Activated T-cell treated with anti-CD3 and anti-CD28 coated beads, Interleukin-2, amount 50 U/mL, for 4 hours (primary cell): ENCODE results near the gene DBH. TPM values are rescaled to one million over a fixed set of nuclear protein-coding genes. Genes with fewer than 3 reads are reported as not detected.

Experiments used
- ATAC-seq, 2 donors: fragments of 200-7000 bp; cut with Tn5 transposase; one replicate each; pipeline ENCODE4 v1.10.0; 2021
- DNase-seq: peaks from one replicate; pipeline ENCODE4 v3.0.0-alpha.2; 2020
- H3K27me3 Mint-ChIP-seq: one replicate; pipeline ENCODE4 v1.8.0; 2021; ENCODE audit warnings: low read depth, mixed read lengths
- H3K36me3 Mint-ChIP-seq: one replicate; pipeline ENCODE4 v1.8.0; 2022; ENCODE audit warnings: mixed read lengths; ENCODE audit not compliant: insufficient read depth
- H3K4me1 Mint-ChIP-seq: one replicate; pipeline ENCODE4 v1.8.0; 2021; ENCODE audit warnings: low read depth, mixed read lengths
- H3K4me3 Mint-ChIP-seq: one replicate; pipeline ENCODE4 v1.8.0; 2021; ENCODE audit warnings: mild to moderate bottlenecking, moderate library complexity, mixed read lengths
- H3K9me3 Mint-ChIP-seq: one replicate; pipeline ENCODE4 v1.8.0; 2021; ENCODE audit warnings: mixed read lengths
- total RNA-seq, 3 donors: library from RNA; stranded (reverse); gene quantifications; one replicate each; pipeline ENCODE4 v1.2.1, GENCODE V29; 2021

Gene DBH
- total RNA-seq, 3 donors from 2014 or later: not detected

DNA sequence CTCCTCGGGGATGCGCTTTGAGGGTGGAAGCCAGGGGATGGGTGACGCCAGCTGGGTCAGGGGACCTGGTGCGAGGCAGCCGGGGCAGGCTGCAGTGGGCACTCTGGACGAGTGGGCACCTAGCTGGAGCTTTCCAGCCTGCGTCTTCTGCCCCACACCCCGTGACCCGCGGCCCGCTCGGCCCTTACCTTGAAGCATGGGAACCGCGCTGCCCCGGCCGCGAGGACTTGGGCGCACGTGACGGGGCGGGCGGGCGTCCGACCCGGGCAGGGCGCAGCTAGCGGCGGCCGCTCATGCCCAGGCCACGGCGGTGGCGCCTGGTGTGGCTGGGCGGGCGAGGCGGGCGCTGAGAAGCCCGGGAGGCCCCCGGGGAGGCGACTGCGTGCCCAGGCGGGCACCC lies 27.3 kb upstream of the DBH start:
- peaks cover 54% of the 10 kb centered on the region for H3K27me3 Mint-ChIP-seq
- DNase-seq: no peak
- H3K9me3 Mint-ChIP-seq: no peaks in the 10 kb centered on the region
- no peaks in the 10 kb centered on the region for H3K36me3 Mint-ChIP-seq
- peaks cover 12% of the 10 kb centered on the region for H3K4me1 Mint-ChIP-seq
- H3K4me3 Mint-ChIP-seq: no peak overlapping the region
- ATAC-seq: peak in 1 of 2 donors; percentile 15

DNA sequence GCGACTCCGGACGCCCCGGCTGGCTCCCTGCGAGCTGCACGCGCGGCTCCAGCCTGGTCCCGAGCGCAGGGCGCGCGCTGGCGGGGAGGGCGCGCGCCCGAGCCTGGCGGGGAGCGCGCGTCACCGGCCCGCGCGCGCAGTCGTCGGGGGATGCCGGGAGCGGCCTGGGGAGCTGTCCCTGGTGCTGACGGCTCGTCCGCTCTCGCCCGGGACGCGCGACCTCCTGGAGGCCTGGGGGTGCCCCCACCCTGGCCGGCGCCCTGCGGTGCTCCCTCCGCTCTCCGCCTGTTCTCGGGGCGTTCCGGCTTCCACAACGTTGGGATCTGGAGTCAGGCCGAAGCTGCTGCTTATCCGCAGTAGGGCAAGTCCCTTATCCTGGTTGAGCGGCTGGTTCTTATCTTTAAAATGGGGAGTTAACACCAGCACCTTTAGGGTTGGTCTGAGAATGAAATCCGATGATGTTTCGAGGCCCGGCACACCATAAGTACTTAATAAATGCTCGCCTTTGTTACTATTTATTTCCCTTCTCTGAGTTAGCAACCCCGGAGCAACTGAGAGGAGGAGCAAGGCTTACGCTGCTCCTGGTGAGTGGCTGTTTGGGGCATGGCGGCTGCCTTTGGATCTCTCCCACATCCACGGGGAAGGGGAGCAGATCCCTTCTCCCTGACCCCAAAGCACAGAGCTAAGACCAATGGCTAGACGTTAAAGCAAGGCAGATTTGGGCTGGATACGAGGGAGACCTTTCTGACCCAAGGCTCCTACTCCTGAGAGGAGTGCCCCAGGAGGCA lies 26.7 kb upstream of the DBH start, which contains the start of gene FAM163B:
FAM163B (minus strand) TSS at position 79 of the 788 bp plus-strand sequence. CDS start 29,166 bp downstream, outside the sequence.
- H3K27me3 Mint-ChIP-seq: peaks cover 51% of the 10 kb centered on the region
- peak; percentile 73 to 77 for ATAC-seq
- DNase-seq: no peak
- H3K4me3 Mint-ChIP-seq: no peak within 1 kb of the TSS
- H3K36me3 Mint-ChIP-seq: no peaks in the 10 kb centered on the region
- peaks cover 9% of the 10 kb centered on the region for H3K4me1 Mint-ChIP-seq
- no peaks in the 10 kb centered on the region for H3K9me3 Mint-ChIP-seq

DNA sequence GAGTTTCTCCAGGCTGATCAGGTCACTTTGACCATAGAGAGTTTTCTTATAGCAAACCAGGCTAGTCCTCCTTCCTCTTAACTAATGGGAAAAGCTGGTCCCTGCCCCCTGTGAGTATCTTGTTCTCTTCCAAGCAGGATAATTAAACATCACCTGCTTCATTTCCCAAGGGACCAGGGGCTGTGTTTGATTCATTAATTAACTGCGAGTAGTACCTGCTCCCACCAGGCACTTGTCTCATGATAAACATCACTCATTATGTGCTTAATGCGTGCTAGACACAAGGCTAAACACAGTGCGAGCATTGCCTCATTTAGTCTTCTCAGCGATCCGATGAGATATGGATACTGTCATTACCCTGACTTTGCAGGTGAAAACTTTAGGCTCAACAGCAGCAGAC lies 25.3 kb upstream of the DBH start:
- Mint-ChIP-seq H3K27me3 (peaks cover 51% of the 10 kb centered on the region), H3K36me3 (no peaks in the 10 kb centered on the region)

DNA sequence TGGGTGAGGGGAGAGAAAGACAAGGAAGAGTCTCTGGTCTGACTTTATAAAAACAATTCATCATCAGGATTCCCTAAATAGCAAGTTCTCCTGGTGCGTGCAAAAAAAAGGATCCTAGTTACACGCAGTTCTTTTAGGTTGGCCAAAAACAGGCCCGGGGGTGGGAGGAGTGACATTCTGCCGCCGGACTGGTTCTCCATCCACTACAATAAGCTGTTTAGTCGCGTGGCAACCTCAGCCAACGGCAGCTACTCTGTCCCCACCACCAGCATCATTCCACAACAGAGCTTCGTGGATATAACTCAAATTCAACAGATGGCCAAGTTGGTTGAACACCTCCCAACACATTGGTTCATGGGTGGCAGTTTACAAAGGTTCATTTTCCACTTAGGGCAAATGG lies 24.1 kb upstream of the DBH start:
- no peak overlapping the region for H3K4me3 Mint-ChIP-seq
- H3K9me3 Mint-ChIP-seq: no peaks in the 10 kb centered on the region
- ATAC-seq: no peak
- H3K27me3 Mint-ChIP-seq: peaks cover 44% of the 10 kb centered on the region
- no peak for DNase-seq
- H3K4me1 Mint-ChIP-seq: peaks cover 4% of the 10 kb centered on the region
- no peaks in the 10 kb centered on the region for H3K36me3 Mint-ChIP-seq

More for the DNA sequence above, 25.3 kb upstream of the DBH start:
- DNase-seq (no peak), ATAC-seq (no peak)
- no peaks in the 10 kb centered on the region for H3K9me3 Mint-ChIP-seq
- no peak overlapping the region for H3K4me3 Mint-ChIP-seq
- peaks cover 4% of the 10 kb centered on the region for H3K4me1 Mint-ChIP-seq

DNA sequence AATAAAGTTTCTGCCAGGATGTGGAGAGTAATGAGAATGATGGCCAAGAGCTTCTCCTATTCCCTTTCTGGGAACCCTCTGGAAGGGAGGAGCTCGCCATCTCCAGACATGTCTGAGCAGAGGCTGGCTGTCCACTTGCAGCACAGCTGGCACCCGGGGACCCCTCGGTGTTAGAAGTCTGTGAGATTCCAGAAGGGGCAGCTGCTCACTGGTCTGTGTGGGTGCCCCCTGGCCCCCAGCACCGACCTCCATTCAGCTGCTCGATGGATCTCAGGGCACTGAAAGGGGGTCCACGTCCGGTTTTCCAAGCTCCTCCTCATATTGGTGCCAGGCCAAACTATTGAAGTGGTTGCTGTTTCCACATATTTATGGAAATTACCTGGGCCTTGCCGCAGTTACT lies 23.3 kb upstream of the DBH start:
- H3K4me1 Mint-ChIP-seq: peaks cover 4% of the 10 kb centered on the region
- ATAC-seq (no peak), DNase-seq (no peak)
- peaks cover 38% of the 10 kb centered on the region for H3K27me3 Mint-ChIP-seq
- H3K36me3 Mint-ChIP-seq: no peaks in the 10 kb centered on the region
- H3K4me3 Mint-ChIP-seq: no peak overlapping the region
- no peaks in the 10 kb centered on the region for H3K9me3 Mint-ChIP-seq

DNA sequence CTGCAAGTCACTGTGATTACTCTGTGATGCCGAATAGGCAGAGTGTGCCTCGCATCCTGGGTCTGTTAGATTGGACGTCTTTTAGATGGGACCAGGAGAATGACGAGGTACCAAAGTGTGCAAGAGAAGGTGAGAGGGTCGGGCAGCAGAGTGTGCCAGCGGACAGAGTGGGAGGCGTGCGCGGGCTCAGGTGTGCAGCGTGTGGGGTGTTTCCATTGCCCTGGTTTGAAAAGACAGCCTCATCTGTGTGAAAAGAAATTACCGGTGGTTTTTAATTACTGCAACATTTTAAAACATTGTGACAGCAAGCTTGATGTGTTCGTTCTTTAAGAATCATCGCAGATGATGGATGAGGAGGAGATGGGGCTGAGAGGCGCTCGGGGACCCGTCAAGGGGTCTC lies 22.7 kb upstream of the DBH start:
- H3K4me3 Mint-ChIP-seq: no peak overlapping the region
- H3K4me1 Mint-ChIP-seq: no peaks in the 10 kb centered on the region
- H3K27me3 Mint-ChIP-seq: peaks cover 31% of the 10 kb centered on the region
- DNase-seq (no peak), ATAC-seq (no peak)
- H3K9me3 Mint-ChIP-seq: no peaks in the 10 kb centered on the region
- no peaks in the 10 kb centered on the region for H3K36me3 Mint-ChIP-seq

DNA sequence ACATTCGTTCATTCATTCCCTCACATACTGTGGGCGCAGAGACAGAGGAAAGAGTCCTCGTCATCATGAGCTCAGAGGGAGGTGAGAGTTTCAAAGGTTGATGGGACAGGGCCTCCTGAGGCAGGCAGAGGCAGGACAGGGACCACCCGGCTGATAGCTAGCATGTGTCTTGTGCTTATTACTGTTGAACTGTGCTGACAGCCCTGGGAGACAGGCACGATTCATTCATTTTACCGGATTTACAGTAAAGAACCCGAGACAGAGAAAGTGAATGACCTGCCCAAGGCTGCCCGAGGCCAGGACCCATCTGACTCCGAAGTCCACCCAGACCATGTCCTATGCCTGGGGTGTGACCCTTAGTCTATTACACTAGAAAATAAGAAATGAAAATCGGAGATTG lies 22.1 kb upstream of the DBH start:
- H3K9me3 Mint-ChIP-seq: no peaks in the 10 kb centered on the region
- H3K4me1 Mint-ChIP-seq: peaks cover 3% of the 10 kb centered on the region
- H3K27me3 Mint-ChIP-seq: peaks cover 28% of the 10 kb centered on the region
- H3K36me3 Mint-ChIP-seq: no peaks in the 10 kb centered on the region
- DNase-seq: no peak
- ATAC-seq: no peak
- H3K4me3 Mint-ChIP-seq: no peak overlapping the region

DNA sequence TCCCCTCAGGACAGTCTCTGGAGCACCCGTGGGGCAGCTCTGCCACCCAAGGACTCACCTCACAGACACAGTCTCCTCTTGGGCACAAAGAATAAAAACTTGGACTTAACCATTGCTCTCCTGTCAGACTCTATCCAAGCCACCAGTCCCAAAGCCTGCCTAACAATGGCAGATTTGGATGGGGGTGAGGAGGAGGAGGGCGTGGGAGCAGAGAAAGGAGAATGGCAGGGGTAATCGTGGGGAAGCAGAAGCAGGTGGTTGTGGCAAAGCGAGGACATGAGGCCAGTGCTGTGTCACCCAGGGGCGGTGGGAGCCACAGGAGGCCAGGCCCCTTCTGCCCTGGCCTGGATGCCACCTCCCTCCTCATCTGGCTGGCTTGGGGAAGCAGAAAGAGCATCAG lies 21.5 kb upstream of the DBH start:
- Mint-ChIP-seq H3K27me3 (peaks cover 25% of the 10 kb centered on the region), H3K9me3 (no peaks in the 10 kb centered on the region), H3K4me1 (peaks cover 7% of the 10 kb centered on the region), H3K36me3 (no peaks in the 10 kb centered on the region), H3K4me3 (no peak overlapping the region)
- ATAC-seq: no peak
- no peak for DNase-seq

DNA sequence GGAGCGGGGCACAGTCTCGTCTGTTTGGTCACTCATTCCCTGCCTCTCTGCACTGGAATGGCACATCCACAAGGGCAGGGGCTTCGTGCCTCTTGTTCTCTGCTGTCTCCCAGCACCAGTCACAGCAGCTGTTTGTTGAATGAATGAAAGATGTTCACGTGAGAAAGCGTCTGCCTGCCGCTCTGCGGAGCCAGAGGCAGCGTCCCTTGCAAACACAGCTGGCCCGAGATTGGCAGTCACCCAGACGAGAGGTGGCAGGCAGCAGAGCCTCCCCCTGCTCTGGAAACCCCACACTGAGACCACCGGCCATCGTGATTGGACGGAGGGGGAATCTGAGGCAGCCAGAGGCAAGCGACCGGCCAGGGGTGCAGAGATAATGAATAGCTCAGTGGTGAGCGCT lies 21.0 kb upstream of the DBH start:
- Mint-ChIP-seq H3K27me3 (peaks cover 20% of the 10 kb centered on the region), H3K4me3 (no peak overlapping the region), H3K4me1 (peaks cover 12% of the 10 kb centered on the region), H3K36me3 (no peaks in the 10 kb centered on the region), H3K9me3 (no peaks in the 10 kb centered on the region)
- ATAC-seq: no peak
- DNase-seq: no peak

DNA sequence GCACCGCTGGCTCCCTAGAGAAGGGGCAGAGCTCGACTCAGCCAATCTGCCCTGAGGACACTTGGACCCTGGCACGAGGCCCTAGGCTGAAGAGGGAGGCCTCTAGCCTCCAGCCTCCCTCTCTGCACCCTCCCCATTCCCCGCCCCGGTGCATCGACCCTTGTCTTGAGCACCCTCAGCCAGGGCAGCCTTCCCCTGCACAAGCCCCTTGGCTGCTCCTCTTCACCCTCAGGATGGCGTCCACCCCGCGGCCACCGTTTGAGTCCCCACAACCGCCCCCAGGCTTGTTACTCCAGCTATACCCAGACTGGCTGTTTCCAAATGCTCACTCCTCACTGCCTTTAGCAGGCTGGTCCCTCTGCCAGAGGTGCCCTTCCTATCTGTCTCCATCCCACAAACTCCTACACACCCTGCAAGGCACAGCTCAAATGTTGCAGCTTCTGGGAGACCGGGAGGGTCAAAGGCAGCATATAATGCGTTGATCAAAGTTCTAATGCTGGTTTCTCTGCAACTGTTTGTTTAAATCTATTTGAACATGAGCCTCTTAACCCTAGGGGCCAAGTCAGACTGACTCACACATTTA lies 20.5 kb upstream of the DBH start:
- peaks cover 16% of the 10 kb centered on the region for H3K4me1 Mint-ChIP-seq
- no peak overlapping the region for H3K4me3 Mint-ChIP-seq
- ATAC-seq (no peak), DNase-seq (no peak)
- peaks cover 15% of the 10 kb centered on the region for H3K27me3 Mint-ChIP-seq
- no peaks in the 10 kb centered on the region for H3K9me3 Mint-ChIP-seq
- no peaks in the 10 kb centered on the region for H3K36me3 Mint-ChIP-seq

DNA sequence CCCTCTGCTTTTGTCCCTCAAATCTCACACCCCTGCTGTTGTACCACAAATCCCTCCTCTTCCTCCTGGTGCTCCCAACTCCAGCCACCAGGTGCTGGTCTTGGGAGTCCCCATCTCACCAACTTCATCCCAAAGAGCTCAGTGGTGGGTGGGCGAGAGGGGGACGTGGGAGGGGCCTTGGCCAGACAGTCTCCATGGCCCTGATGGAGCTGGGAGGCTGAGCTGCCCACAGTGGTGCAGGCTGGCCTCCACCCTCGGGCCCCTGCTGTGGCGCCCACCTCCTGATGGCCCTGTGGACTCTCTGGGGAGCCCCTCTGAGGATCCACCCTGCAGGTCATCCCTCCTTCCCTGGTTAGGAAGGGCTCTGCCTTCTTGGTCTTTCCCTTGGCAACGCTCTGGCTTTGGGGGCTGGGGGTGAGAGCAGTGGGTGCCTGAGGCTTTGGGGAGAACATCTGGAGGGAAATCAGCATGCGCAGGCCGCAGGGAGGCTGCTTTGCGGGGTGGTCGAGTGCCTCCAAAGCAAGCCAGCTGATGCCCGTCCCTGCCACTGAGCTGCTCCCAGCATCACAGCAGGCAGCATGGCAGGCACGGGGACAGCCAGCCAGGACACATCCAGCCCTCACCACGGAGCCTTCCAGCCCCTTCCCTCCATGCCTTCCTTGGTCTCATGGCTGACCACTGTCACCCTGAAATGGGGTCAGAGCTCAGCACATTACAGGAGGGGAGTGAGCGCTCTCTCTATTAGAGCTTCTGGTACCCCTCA lies 19.3 kb upstream of the DBH start:
- DNase-seq (no peak), ATAC-seq (no peak)
- Mint-ChIP-seq H3K9me3 (no peaks in the 10 kb centered on the region), H3K27me3 (peaks cover 6% of the 10 kb centered on the region), H3K4me1 (peaks cover 26% of the 10 kb centered on the region), H3K36me3 (no peaks in the 10 kb centered on the region), H3K4me3 (no peak overlapping the region)

DNA sequence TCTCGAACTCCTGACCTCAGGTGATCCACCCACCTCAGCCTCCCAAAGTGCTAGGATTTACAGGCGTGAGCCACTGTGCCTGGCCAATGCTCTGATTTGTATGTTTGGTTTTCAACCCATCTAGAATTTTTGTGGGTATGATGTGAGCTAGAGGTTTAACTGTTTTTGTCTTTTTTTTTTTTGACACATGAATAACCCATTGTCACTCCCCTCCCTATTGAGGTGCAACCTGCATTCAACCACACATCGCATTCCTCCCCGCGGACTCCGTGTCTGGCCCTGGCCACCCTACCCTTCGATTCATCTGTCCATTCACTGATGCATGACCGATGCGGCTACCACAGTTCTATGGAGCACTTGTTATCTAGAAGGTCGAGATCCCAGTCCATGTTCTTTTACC lies 17.4 kb upstream of the DBH start:
- DNase-seq: no peak
- Mint-ChIP-seq H3K27me3 (peaks cover 4% of the 10 kb centered on the region), H3K4me3 (no peak overlapping the region)

DNA sequence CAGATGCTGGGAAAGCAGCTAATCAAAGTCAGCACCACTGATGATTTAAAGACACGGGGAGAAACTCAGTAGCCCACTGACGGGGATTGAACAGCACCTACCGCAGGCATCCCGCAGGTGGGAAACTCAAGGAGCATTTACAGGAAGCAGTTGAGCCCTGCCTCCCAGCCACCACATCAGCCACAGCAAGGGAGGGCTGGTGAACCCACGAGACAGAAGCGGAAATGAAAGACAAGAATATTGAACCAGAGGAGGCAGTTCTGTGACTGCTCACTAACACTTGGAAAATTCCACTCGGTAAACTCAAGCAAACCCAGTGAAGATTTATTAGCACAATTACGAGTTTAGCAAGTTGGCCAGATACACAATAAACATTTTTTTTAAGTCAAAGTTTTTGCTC lies 16.4 kb upstream of the DBH start:
- Mint-ChIP-seq H3K4me3 (peak overlapping the region; percentile 0), H3K4me1 (peaks cover 36% of the 10 kb centered on the region), H3K9me3 (no peaks in the 10 kb centered on the region), H3K27me3 (peaks cover 4% of the 10 kb centered on the region), H3K36me3 (no peaks in the 10 kb centered on the region)
- ATAC-seq (peak; percentile 65 to 69), DNase-seq (peak; percentile 50)

More for the DNA sequence above, 17.4 kb upstream of the DBH start:
- no peaks in the 10 kb centered on the region for H3K36me3 Mint-ChIP-seq
- no peaks in the 10 kb centered on the region for H3K9me3 Mint-ChIP-seq
- ATAC-seq: no peak
- H3K4me1 Mint-ChIP-seq: peaks cover 36% of the 10 kb centered on the region

DNA sequence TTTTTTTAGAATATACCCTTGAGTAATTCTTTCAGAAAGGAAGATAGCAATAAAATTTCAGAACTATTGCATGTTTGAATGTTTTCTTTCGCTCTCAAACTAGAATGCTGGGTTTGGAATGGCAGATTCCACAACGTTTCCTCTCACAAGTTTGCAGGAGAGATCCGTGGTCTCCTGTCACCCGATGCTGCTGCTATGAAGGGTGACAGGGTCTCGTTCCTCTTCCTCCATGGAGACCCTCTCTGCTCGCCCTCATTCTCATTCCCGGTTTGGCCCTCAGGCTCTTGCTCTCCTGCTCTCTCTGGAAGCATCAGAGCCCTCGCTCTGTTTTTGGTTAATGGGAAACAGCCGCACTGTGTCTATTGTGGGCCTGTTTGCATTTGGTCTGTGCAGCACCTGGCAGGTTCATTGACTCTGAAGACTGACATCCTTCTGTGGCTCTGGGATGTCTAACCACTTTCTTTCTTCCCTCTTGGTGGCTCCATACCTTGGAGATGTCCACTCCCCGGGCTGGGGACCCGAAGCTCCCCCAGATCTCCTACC lies 14.4 kb upstream of the DBH start:
- ATAC-seq: no peak
- peaks cover 36% of the 10 kb centered on the region for H3K4me1 Mint-ChIP-seq
- no peak overlapping the region for H3K4me3 Mint-ChIP-seq

More for the DNA sequence above, 14.4 kb upstream of the DBH start:
- Mint-ChIP-seq H3K36me3 (peaks cover 7% of the 10 kb centered on the region), H3K27me3 (peaks cover 2% of the 10 kb centered on the region), H3K9me3 (peaks cover 10% of the 10 kb centered on the region)
- no peak for DNase-seq
